Endothelial cell of umbilical vein (primary cell): Measurements from ENCODE around the gene PILRA. TPM values are rescaled to one million over a fixed set of nuclear protein-coding genes. Genes with fewer than 3 reads are reported as not detected.

Source experiments
- BruUV-seq: library from RNA; stranded (reverse); fragments of 400-500 nt; replicated peaks from 2 replicates; lab custom pipeline; 2021; lab: Mats Ljungman, UMichigan
- CTCF ChIA-PET: fragments of 300-600, 350-600 bp; sonication (Branson Sonifier 250); formaldehyde crosslinking; loops from one replicate; lab custom pipeline; 2021; ENCODE audit warnings: antibody characterized with exemption, inconsistent platforms; lab: Charles Lee
- POLR2A ChIA-PET: fragments of 300-600, 350-600 bp; sonication (Branson Sonifier 250); formaldehyde crosslinking; loops from one replicate; lab custom pipeline; 2021; ENCODE audit warnings: antibody characterized with exemption, inconsistent platforms; lab: Charles Lee
- DNase-seq: peaks from one replicate; pipeline ENCODE4 v3.0.0-alpha.2; 2011; ENCODE audit warnings: low read depth, low spot score
- FAIRE-seq: peaks from 2 replicates; lab custom pipeline; 2011; peaks lifted over from hg19 to GRCh38; lab: Jason Lieb, UNC
- H2AFZ ChIP-seq: 2 replicates; pipeline ENCODE4 v1.6.0; 2012; ENCODE audit warnings: low read depth, low read length, control low read depth, inconsistent platforms
- H3K27ac ChIP-seq: 2 replicates; pipeline ENCODE4 v1.5.1; 2011; ENCODE audit warnings: low read depth, mild to moderate bottlenecking, control low read depth, low read length, moderate library complexity; ENCODE audit not compliant: insufficient read depth
- H3K27me3 ChIP-seq, 2 experiments: 2 replicates each; pipeline versions ENCODE4 v1.6.0 to v1.6.1; 2011; ENCODE audit warnings: low read length in 2 of 2, mixed read lengths in 1 of 2; ENCODE audit not compliant: control insufficient read depth in 2 of 2, insufficient read depth in 2 of 2
- H3K36me3 ChIP-seq, 2 experiments: 2 replicates in 1 of 2; 3 replicates in 1 of 2; pipeline ENCODE4 v1.5.1; 2011; ENCODE audit warnings: low read length in 2 of 2, mild to moderate bottlenecking in 1 of 2, moderate library complexity in 1 of 2; ENCODE audit not compliant: control insufficient read depth in 2 of 2, insufficient read depth in 2 of 2; ENCODE audit errors: extremely low read depth in 1 of 2
- H3K4me1 ChIP-seq: 3 replicates; pipeline ENCODE4 v1.5.1; 2011; ENCODE audit warnings: mild to moderate bottlenecking, low read length; ENCODE audit not compliant: control insufficient read depth, insufficient read depth; ENCODE audit errors: extremely low read depth
- H3K4me2 ChIP-seq: 2 replicates; pipeline ENCODE4 v1.6.1; 2011; ENCODE audit warnings: low read length, control low read depth, mixed read lengths; ENCODE audit not compliant: insufficient read depth
- H3K4me3 ChIP-seq, 3 experiments: fragments of 200-600 bp in 1 of 3; sonication (generic), shearing (Covaris generic) in 1 of 3; replicated peaks in 1 of 3; 2 replicates each; pipeline ENCODE4 v1.5.1; 2011 to 2016; ENCODE audit warnings: control low read depth in 3 of 3, low read length in 3 of 3, mild to moderate bottlenecking in 2 of 3, inconsistent platforms in 1 of 3, low read depth in 1 of 3, moderate library complexity in 1 of 3; ENCODE audit not compliant: insufficient read depth in 1 of 3
- H3K79me2 ChIP-seq: 2 replicates; pipeline ENCODE4 v1.6.0; 2012; ENCODE audit warnings: low read length, inconsistent platforms; ENCODE audit not compliant: control insufficient read depth, insufficient read depth
- H3K9ac ChIP-seq: replicated peaks from 2 replicates; pipeline ENCODE3; 2011; ENCODE audit warnings: low read length, control low read depth; ENCODE audit not compliant: insufficient read depth; ENCODE audit errors: extremely low read depth
- H3K9me1 ChIP-seq: replicated peaks from 3 replicates; pipeline ENCODE4 v1.6.0; 2011; ENCODE audit warnings: mild to moderate bottlenecking, low read length; ENCODE audit not compliant: control insufficient read depth, insufficient read depth; ENCODE audit errors: extremely low read depth
- H3K9me3 ChIP-seq: replicated peaks from 2 replicates; pipeline ENCODE4 v1.5.1; 2012; ENCODE audit warnings: low read length, inconsistent platforms; ENCODE audit not compliant: control insufficient read depth, insufficient read depth
- H4K20me1 ChIP-seq: replicated peaks from 2 replicates; pipeline ENCODE3; 2011; ENCODE audit warnings: mild to moderate bottlenecking, low read length; ENCODE audit not compliant: control insufficient read depth, insufficient read depth; ENCODE audit errors: extremely low read depth
- CTCF ChIP-seq, 2 donors: IDR thresholded peaks; 1 replicate in 1 of 2; 2 replicates in 1 of 2; pipeline ENCODE4 v1.5.1; 2011; ENCODE audit warnings: low read length in 2 of 2, mild to moderate bottlenecking in 2 of 2, moderate library complexity in 2 of 2, control low read depth in 1 of 2, inconsistent platforms in 1 of 2, low read depth in 1 of 2; ENCODE audit not compliant: insufficient read depth in 1 of 2; ENCODE audit errors: extremely low read depth in 1 of 2
- EZH2 ChIP-seq: IDR thresholded peaks from 2 replicates; pipeline ENCODE4 v1.6.1; 2012; ENCODE audit warnings: borderline replicate concordance, low read depth, mild to moderate bottlenecking, moderate library complexity, low read length, inconsistent platforms; ENCODE audit not compliant: severe bottlenecking
- FOS ChIP-seq: IDR thresholded peaks from 2 replicates; pipeline ENCODE4 v1.6.1; 2011; ENCODE audit warnings: mild to moderate bottlenecking, low read length, moderate library complexity, borderline replicate concordance; ENCODE audit not compliant: insufficient read depth
- GATA2 ChIP-seq: IDR thresholded peaks from 2 replicates; pipeline ENCODE4 v1.7.0; 2011; ENCODE audit warnings: low read depth, mild to moderate bottlenecking, moderate library complexity, mixed read lengths, low read length; ENCODE audit not compliant: insufficient read length, insufficient read depth
- JUN ChIP-seq: IDR thresholded peaks from 2 replicates; pipeline ENCODE4 v1.6.1; 2011; ENCODE audit warnings: borderline replicate concordance, low read depth; ENCODE audit not compliant: insufficient read length, insufficient read depth
- MAX ChIP-seq: IDR thresholded peaks from 2 replicates; pipeline ENCODE4 v1.6.1; 2011; ENCODE audit not compliant: insufficient read depth, insufficient read length
- MYC ChIP-seq: IDR thresholded peaks from one replicate; pipeline ENCODE4 v1.6.1; 2011; ENCODE audit warnings: mild to moderate bottlenecking, low read depth, low read length
- POLR2A ChIP-seq: IDR thresholded peaks from 2 replicates; pipeline ENCODE4 v1.6.1; 2012; ENCODE audit warnings: low read depth, mild to moderate bottlenecking, control low read depth, low read length
- POLR2AphosphoS5 ChIP-seq: IDR thresholded peaks from 2 replicates; pipeline ENCODE4 v1.6.1; 2012; ENCODE audit warnings: low read depth, mild to moderate bottlenecking, control low read depth, low read length, moderate library complexity; ENCODE audit not compliant: insufficient read depth
- dilution Hi-C: fragments of 300-500 bp; cut with MboI; formaldehyde crosslinking; loops from one replicate; pipeline ENCODE4 v1.15.0; 2019; ENCODE audit warnings: low sequenced_read_pairs; ENCODE audit not compliant: extremely low pct_ligation_motif_present
- intact Hi-C: fragments of 100-400 bp; cut with micrococcal nuclease; formaldehyde crosslinking; loops from one replicate; pipeline ENCODE4 v1.10.0; 2022
- polyA plus RNA-seq, 4 experiments: library from polyadenylated mRNA; depleted of rRNA in 3 of 4; stranded (reverse) in 3 of 4; unstranded in 1 of 4; fragments of >200 nt; gene quantifications; 2 replicates each; pipeline versions ENCODE4 v1.2.1 to v1.2.3, GENCODE V29; 2011 to 2012; ENCODE audit warnings: missing spikeins in 1 of 4
- total RNA-seq: library from RNA; stranded (reverse); gene quantifications from 2 replicates; pipeline ENCODE4 v1.2.3, GENCODE V29; 2021

Gene PILRA
- total and polyA plus RNA-seq, 2 donors (not counting 3 experiments of a cell fraction or from before 2014, with no cell fraction given): 0.61 to 1.3 TPM

DNA sequence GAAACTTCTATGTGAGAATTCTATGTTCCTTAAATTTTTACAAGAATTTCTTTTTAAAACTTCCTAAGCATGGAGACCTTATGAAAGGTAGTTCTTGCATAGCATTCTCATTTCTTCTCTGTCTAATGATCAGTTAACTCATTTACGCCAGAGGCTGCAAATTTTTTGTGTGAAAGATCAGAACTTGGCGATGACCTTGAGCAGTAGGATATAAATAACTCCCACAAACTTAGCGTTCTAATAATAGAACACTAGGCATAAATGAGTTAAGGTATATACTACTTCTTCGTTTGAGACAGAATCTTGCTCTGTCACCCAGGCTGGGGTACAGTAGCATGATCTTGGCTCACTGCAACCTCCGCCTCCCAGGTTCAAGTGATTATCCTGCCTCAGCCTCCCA is 13.7 kb downstream of the PILRA start:
- H2AFZ ChIP-seq: no peak overlapping the region
- DNase-seq: no peak
- ChIA-PET CTCF (interaction anchor here (1.0 kb wide), 1 partner anchor 21 kb away, joined by 3 read pairs; no protein-coding TSS in a partner anchor), POLR2A (no interaction called here)
- H3K9me3 ChIP-seq: no peaks in the 10 kb centered on the region
- H3K36me3 ChIP-seq: no peaks in the 10 kb centered on the region
- BruUV-seq: no TSS peak
- no peak for FAIRE-seq
- peaks cover 7 to 10% of the 10 kb centered on the region in 2 experiments for H3K27me3 ChIP-seq
- H3K9ac ChIP-seq: no peak overlapping the region
- no peak overlapping the region for H3K4me3 ChIP-seq
- H3K79me2 ChIP-seq: no peaks in the 10 kb centered on the region
- H3K9me1 ChIP-seq: no peaks in the 10 kb centered on the region
- H3K4me2 ChIP-seq: no peak overlapping the region
- no peak overlapping the region for H3K27ac ChIP-seq
- peaks cover 6% of the 10 kb centered on the region for H3K4me1 ChIP-seq
- dilution Hi-C loops (no loop called here), intact Hi-C loops (no loop called here)
- TF ChIP-seq CTCF (IDR thresholded peaks at IDR 0.05; ENCODE audit: extremely low read depth in 1 of 2, insufficient read depth in 1 of 2, low read depth in 1 of 2, low read length in 2 of 2): no peak
- TF ChIP-seq MAX: no peak
- no peak for TF ChIP-seq JUN
- no peak for TF ChIP-seq MYC
- no peak for TF ChIP-seq POLR2AphosphoS5
- no peak for TF ChIP-seq FOS
- TF ChIP-seq EZH2: no peak
- TF ChIP-seq GATA2: no peak
- TF ChIP-seq POLR2A: no peak
- H4K20me1 ChIP-seq: no peaks in the 10 kb centered on the region
